ENCODE measurements around the gene BMAL1.
"Not testable (repeated sequence)": the region's sequence is repeated elsewhere in the genome, so short reads cannot be mapped to it uniquely, and the experiment has no call there.

Gene BMAL1

GRCh38 chr11:13375798-13376197, 98.2 kb downstream of the BMAL1 start:
- DNase-seq (ENCODE audit: low read depth, low spot score), result no peak

GRCh38 chr11:13376402-13376801, 98.8 kb downstream of the BMAL1 start:
- no peak for DNase-seq (ENCODE audit: low read depth, low spot score)

GRCh38 chr11:13376838-13377237, 99.2 kb downstream of the BMAL1 start:
- DNase-seq (ENCODE audit: low read depth, low spot score), result no peak

GRCh38 chr11:13378316-13378715, 100.7 kb downstream of the BMAL1 start:
- no peak for DNase-seq (ENCODE audit: low read depth, low spot score)

- DNase-seq (ENCODE audit: low read depth, low spot score), result no peak
Observed at GRCh38 chr11:13380731-13381130, 103.1 kb downstream of the BMAL1 start.

DNA sequence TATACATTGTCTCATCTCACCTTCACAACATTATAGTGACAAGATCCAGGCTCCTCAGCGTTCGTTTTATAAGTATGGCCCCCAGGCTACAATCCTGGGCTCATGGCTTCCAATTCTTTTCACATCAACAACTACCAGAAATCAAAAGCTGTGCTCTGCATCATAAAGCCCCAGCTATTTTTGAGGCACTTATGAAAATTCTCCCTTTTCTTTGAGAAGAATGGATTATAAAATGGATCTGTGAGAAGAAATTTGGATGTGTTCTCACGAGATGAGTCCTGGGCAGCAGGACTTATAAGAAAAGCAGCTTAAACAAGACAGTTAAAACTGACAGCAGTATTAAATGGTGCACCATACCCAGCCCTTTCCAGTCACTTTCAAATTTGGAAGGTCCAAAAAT, 105.2 kb downstream of the BMAL1 start:
- DNase-seq (ENCODE audit: low read depth, low spot score), result no peak

GRCh38 chr11:13384908-13385640, 107.5 kb downstream of the BMAL1 start:
- DNase-seq (ENCODE audit: low read depth, low spot score), result peak; percentile 21

- no peak for DNase-seq (ENCODE audit: low read depth, low spot score)
Observed at GRCh38 chr11:13386567-13386966, 109.0 kb downstream of the BMAL1 start.

GRCh38 chr11:13388741-13389140, 111.2 kb downstream of the BMAL1 start:
- DNase-seq (ENCODE audit: low read depth, low spot score), result no peak

GRCh38 chr11:13391217-13391616, 113.6 kb downstream of the BMAL1 start:
- DNase-seq (ENCODE audit: low read depth, low spot score), result no peak

GRCh38 chr11:13398335-13398734, 120.7 kb downstream of the BMAL1 start:
- not testable (repeated sequence) for DNase-seq (ENCODE audit: low read depth, low spot score)

DNA sequence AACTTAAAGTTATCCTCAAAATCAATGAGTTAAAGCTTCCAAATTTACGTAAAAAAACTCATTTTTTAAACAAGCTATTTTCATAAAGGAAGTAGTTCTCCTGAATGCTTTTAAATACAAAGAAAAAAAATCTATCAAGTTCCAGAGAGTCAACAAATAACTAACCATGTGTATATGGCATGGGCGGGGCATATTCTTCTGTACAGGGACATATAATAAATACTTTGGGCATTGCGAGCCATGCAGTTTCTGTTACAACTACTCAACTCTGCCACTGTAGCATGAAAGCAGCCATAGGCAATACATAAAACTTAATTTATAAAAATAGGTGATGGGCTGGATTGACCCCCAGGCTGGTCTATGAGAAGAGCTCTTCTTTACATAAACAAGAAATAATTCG, 127.6 kb downstream of the BMAL1 start:
- no peak for DNase-seq (ENCODE audit: low read depth, low spot score)

DNA sequence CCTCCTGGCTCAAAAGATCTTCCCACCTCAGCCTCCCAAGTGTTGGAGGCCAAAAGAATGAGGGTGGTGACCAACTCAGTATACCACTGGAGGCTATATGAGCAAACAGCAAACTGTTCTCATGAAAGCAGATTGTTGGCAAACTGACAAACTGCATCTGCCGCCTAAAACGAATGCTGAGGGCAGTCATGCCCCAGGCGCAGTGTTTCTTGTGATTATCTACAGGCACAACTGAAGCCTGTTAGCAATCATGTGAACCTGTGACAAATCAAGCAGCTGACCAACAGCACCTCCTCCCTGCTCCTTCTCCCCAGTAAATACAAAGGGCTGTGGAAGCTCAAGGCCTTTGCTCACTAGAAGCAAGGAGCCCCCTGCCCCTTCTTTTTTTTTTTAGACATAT, 137.6 kb downstream of the BMAL1 start:
- DNase-seq (ENCODE audit: low read depth, low spot score), result no peak

GRCh38 chr11:13421561-13421960, 144.0 kb downstream of the BMAL1 start:
- DNase-seq (ENCODE audit: low read depth, low spot score), result no peak

DNA sequence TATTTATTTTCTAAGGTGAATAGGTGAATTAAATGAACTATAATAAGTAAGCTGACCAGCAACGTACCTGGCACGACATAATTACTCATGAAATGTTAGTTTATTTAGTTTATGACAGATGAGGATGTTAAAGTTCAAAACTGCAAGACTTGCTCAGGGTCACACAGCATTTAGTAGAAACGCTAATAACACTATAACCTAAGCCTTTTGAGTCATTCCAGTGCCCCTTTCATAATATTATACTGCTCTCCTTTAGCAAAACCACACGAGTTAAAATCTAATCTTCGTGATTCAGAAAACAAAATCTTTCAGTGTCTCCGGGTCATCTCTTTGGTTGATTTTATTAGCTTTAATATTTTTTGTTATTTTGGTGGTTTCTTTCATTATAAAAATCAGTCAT, 145.8 kb downstream of the BMAL1 start:
- no peak for DNase-seq (ENCODE audit: low read depth, low spot score)

DNA sequence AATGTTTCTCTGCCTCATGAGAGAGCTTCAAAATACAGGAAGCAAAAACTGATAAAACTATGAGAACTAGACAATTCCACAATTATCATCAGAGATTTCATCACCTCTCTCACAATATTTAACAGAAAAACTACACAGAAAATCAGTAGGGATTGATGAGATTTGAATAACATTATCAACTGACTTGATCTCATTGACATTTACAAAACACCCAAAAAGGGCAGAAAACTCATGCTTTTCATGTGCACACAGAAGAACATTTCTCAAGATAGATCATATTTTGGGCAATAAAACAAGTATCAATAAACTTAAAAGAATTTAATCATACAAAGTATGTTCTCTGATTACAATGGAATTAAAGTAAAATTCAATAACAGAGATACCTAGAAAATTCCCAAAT, 149.8 kb downstream of the BMAL1 start:
- no peak for DNase-seq (ENCODE audit: low read depth, low spot score)

DNA sequence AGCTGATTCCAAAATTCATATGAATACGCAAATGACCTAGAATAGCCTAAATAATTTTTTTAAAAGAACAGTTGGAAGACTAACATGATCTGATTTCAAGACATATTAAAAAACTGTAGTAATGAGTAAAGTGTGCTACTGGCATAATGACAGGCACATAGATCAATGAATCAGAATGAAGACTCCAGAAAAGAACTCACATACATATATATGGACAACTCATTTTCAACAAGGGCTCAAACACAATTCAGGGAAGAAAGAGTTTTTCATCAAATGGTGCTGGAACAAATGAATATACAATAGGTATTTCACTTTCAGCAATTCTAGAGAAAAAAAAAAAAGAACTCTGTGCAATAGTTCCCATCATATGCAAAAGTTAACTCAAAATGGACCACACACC, 151.7 kb downstream of the BMAL1 start:
- no peak for DNase-seq (ENCODE audit: low read depth, low spot score)

DNA sequence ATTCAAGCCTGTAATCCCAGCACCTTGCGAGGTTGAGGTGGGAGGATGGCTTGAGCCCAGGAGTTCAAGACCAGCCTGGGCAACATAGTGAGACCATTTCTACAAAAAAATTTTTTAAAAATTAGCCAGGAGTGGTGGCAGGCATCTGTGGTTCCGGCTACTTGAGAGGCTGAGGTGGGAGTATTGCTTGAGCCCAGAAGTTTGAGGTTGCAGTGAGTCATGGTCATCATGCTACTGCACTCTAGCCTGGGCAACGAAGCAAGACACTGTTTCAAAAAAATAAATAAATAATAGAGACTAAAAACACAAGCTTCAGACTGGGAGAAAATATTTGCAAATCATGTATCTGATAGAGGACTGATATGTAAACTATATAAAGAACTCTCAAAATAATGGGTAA, 152.2 kb downstream of the BMAL1 start:
- no peak for DNase-seq (ENCODE audit: low read depth, low spot score)

DNA sequence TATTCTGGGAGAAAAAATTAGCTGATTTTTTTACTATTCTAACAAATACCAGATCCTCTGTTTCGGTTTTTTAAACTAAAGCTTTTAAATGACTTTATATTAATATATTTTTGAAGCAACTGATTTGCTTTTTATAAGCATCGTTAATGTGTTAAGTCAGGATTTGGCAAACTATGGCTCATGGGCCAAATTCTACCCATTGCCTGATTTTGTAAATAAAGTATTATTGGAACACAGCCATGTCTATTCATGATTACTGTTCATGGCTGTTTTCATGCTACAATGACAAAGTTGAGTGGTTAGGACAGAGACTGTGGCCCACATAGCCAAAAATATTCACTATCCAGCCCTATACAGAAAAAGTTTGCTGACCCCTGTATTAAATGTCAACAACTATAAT, 155.8 kb downstream of the BMAL1 start:
- no peak for DNase-seq (ENCODE audit: low read depth, low spot score)

DNA sequence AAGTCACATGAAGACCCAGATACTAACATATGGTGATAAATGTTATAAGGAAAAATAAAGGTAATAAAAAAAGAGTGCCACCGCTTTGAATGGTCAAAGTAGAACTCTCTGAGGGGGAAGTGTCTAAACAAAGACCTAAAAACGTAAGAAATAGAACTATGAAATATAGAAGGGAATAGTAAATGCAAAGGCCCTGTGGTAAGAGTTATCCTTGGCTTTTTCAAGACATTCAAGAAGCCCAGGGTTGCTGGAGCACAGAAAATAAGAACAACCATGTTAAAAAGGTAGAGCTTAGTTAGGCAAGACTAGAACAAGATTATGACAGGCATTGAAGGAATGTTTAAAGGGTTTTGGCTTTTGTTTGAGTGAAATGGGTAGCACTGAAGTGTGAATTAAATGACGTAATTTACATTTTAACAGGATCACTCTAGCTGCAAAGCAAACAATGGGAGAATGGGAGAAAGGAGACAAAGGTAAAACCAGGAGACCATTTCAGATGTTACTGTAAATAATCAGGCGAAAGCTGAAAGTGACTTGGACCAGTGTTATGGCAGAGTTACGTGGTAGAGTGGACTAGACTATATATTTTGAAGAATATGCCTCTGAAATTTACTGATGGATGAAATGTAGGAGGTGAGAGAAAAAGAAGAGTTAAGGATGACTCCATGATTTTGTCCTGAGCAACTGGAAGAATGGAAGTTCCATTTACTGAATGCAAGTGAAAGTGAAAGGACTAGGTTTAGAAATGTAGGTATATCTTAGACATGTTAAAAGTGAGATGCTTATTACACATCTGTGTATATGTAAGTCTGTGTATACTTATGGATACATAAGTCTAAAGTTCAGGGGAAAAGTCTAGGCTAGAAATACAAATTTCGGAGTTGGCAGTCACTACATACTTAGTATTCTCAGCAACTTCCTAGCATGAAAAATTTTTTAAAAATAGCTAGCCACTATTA, 156.9 kb downstream of the BMAL1 start:
- DNase-seq (ENCODE audit: low read depth, low spot score), result no peak

DNA sequence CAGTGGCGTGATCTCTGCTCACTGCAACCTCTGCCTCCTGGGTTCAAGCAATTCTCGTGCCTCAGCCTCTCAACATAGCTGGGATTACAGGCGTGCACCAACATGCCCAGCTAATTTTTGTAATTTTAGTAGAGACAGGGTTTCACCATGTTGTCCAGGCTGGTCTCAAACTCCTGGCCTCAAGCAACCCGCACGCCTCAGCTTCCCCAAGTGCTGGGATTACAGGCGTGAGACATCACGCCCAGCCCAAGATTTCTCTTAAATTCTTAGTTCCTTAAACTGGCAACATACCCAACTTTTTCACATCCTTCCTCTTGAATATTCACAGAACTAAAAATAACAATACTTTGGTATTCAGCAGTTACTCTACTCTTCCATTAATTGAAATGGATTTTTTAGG, 159.2 kb downstream of the BMAL1 start:
- DNase-seq (ENCODE audit: low read depth, low spot score), result not testable (repeated sequence)
